Left ventricle myocardium superior (tissue), 1 donor: ENCODE data around the gene ABLIM3. TPM values are rescaled to one million over a fixed set of nuclear protein-coding genes. Genes with fewer than 3 reads are reported as not detected.
A peak's percentile ranks its signal among the peaks of the same experiment; 100 is the strongest.

ENCODE experiments used
- ATAC-seq: fragments of 200-7000 bp; cut with Tn5 transposase; one replicate; pipeline ENCODE4 v1.9.1; 2020; ENCODE audit warnings: mild to moderate bottlenecking, moderate library complexity
- DNase-seq: peaks from one replicate; pipeline ENCODE4 v3.0.0-alpha.2; 2020
- intact Hi-C: fragments of 100-400 bp; cut with micrococcal nuclease; formaldehyde crosslinking; loops from one replicate; pipeline ENCODE4 v1.11.0; 2022
- total RNA-seq: library from RNA; stranded (reverse); fragmentation: NEBNext Ultra II Directional; extraction: Animal tissue kit (Norgen Biotek cat#: 25700); gene quantifications from one replicate; pipeline ENCODE4 v1.2.1, GENCODE V29; 2021
- donor health status: DM: no; HTN: yes; CAD: no; lungs with severe emphysema.

The ABLIM3 gene
- total RNA-seq, 1 donor from 2014 or later: 130 TPM

DNA sequence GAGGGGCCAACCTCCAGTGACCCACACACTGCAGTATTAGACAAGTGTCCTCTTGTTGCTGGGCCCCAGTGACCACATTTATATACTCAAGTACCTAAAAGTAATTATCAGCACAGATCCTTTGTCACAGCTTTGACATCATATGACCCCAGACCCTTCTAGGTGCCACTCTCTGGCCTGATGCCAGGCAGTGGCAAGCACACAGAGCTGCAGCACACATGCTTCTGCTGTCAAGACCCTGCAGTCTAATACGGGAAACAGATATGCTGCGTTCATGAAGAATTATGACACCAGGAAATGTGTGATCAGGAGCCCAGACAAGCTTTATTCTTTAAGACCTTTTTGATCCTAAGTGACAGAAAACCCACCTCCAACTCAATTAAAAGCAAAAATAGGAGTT, 66.5 kb downstream of the ABLIM3 start:
- ATAC-seq (no peak), DNase-seq (no peak)
- intact Hi-C loops: no loop called here

DNA sequence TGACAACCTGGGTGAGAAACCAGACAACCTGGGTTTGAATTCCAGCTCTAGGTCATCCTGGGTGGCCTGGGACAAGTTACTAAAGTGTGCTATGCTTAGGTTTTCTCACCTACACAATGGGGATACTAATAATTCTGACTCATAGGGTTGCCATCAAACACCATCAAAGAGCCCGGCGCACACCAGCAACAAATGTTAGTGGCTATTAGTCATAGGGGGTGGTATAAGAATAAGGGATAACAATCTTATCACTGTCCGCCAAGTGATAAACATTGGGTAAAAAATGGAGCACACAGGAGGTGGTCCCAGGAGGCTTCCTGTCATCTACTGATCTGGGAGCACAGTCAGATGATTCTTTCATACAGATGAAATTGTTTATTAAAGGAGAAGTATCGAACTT, 68.9 kb downstream of the ABLIM3 start:
- DNase-seq (no peak), ATAC-seq (no peak)
- intact Hi-C loops: no loop called here

- DNase-seq (no peak), ATAC-seq (no peak)
- intact Hi-C loops: no loop called here
Measured at GRCh38 chr5:149210968-149211490, 69.7 kb downstream of the ABLIM3 start.

GRCh38 chr5:149211566-149211965, 70.3 kb downstream of the ABLIM3 start:
- no peak for DNase-seq
- ATAC-seq: no peak
- intact Hi-C loops: no loop called here

DNA sequence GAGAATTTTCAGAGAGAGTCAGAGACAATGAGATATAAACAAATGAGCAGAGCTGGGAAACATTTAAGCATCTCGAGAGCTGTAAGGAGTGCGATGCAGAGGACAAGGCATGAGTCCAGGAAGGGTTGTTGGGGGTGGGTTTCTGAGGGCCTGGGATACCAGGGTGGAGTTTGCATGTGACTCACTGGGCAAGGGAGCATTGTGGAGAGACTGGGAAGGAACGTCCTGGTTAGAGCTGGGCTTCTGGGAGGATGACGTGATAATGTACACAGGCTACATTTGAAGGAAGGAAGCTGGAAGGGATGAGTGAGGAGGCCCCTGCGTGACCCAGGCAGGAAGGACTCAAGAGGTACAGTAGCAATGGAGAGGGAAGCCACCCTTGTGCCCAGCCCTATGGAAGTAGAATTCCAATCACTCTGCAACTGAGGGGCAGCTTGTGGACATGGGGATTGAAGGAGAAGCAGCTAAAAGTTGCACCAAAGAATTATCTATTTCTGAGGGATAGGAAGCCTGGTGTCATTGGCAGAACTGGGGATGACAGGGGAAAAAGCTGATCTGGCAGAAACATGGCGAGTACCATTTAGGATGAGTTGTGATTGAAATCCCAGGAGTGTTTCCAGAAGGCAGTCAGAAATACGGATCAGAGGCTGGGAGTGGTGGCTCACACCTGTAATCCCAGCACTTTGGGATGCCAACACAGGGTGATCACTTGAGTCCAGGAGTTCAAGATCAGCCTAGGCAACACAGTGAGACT, 71.1 kb downstream of the ABLIM3 start:
- DNase-seq: no peak
- ATAC-seq: no peak
- intact Hi-C loops: no loop called here

- no peak for ATAC-seq
- intact Hi-C loops: no loop called here
- no peak for DNase-seq
Measured at GRCh38 chr5:149213264-149213880, 72.1 kb downstream of the ABLIM3 start.

DNA sequence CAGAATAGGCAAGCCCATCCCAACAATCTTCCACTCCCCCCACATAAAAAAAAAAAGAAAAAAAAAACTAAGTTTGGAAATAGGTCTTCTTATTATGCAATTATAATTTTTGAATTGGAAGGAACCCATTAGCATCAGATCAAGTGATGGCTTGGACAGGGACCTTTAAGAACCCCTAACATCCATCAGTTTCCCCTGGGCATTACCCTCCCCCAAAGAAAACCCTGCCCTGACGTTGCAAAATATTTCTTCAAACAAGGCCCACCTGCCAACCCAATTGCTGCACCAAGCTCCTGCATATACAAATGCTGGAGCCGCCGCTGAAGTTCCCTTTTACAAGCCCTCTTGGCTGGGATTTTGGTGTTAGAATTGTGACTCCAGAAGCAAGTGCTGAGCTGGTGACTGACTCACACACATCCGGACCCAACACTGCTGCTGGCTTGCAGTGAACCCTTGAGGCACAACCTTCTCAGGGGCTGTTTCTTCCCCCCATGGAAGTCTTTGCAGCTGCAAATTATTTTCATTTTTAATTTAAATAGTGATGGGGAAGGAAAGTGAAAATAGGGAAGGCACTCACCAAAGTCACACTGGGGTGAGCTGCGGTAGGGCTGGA, 74.3 kb downstream of the ABLIM3 start:
- ATAC-seq (peak; percentile 29), DNase-seq (peak; percentile 63)
- intact Hi-C loops: no loop called here

- intact Hi-C loops: no loop called here
- DNase-seq (no peak), ATAC-seq (no peak)
Measured at GRCh38 chr5:149216496-149216895, 75.2 kb downstream of the ABLIM3 start.

GRCh38 chr5:149217096-149217802, 76.0 kb downstream of the ABLIM3 start:
- peak; percentile 84 for ATAC-seq
- peak; percentile 78 for DNase-seq
- intact Hi-C loops: no loop called here

DNA sequence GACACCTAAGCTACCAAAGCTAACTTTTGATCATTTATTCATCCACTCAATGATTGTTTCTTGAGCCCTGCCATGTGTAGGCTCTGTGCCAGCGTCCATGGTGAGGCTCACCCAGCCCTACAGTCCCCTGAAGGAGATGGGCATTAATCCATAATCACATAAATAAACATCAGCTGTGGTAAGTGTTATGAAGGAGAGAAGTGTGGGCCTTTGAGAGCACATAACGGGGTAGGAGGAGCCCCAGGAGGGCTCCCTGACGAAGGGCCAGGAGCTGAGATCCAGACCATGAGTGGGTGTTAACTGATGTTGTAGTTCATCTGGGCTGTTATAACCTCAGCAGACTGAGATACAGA, 76.5 kb downstream of the ABLIM3 start:
- DNase-seq (peak; percentile 70), ATAC-seq (peak; percentile 80)
- intact Hi-C loops: no loop called here

DNA sequence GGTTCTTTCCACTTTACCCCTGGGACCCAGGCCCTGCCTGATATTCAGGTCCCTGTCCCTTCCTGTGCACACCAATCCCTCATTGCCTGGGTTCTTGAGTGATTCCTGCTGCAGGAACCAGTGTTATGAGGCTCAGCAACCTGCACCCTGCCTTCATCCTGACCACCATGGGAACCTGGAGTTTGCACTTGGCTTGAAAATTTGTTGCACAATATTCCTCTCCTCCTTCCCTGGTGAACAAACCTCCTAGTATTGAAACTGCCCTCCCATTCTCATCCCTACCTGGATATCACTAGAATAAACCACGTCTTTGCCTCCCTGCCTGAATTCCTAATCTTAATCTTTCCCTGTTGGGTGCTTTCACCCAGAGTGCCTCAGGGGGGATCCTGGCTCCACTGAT, 78.3 kb downstream of the ABLIM3 start:
- intact Hi-C loops: no loop called here
- DNase-seq (no peak), ATAC-seq (no peak)

GRCh38 chr5:149220750-149221149, 79.5 kb downstream of the ABLIM3 start:
- ATAC-seq: no peak
- intact Hi-C loops: no loop called here
- DNase-seq: no peak

DNA sequence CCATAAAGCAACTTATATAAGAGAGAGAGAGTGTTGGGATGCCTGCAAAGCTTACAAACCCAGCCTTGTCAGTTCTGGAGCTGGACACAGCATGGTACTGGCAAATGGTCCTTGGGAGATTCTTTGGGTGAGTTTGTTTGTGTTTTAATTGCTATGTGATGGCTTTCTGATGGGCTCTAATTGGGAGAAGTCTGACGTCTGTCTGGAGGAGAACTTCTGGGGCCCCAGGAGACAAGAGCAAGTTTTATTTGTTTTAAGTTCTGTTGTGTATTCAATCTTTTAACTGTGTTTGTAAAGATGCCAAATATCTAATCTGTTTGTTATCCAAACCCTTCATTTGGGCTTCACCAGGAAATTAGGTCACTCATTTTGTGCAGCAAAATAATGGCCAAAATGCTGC, 80.0 kb downstream of the ABLIM3 start:
- ATAC-seq: no peak
- DNase-seq: no peak
- intact Hi-C loops: no loop called here

DNA sequence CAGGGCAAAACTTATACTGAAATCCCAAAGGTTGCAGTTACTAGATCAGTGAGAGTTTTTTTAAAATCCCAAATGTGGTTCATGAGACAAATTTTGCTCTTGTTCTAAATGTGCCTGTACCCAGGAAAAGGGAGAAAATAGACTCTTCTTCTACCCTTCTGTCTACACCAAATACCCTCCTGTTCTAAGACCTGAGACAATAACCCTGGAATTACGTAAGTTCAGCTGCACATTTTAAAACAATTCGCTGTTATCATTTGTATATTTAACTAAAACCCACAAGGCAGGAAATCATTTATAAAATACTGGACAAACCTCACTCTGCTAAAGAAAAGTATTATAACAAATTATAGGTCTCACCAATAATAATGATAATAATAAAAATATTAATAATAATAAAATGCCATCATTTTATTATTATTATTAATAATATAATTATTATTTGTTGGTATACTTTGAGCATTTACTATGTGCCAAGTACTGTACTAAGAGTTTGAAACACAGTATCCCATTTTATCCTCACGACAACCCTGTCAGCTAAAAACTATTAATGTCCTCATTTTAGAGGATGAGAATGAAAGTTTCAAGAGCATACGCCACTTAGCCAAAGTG, 80.5 kb downstream of the ABLIM3 start:
- ATAC-seq: no peak
- no peak for DNase-seq
- intact Hi-C loops: no loop called here

DNA sequence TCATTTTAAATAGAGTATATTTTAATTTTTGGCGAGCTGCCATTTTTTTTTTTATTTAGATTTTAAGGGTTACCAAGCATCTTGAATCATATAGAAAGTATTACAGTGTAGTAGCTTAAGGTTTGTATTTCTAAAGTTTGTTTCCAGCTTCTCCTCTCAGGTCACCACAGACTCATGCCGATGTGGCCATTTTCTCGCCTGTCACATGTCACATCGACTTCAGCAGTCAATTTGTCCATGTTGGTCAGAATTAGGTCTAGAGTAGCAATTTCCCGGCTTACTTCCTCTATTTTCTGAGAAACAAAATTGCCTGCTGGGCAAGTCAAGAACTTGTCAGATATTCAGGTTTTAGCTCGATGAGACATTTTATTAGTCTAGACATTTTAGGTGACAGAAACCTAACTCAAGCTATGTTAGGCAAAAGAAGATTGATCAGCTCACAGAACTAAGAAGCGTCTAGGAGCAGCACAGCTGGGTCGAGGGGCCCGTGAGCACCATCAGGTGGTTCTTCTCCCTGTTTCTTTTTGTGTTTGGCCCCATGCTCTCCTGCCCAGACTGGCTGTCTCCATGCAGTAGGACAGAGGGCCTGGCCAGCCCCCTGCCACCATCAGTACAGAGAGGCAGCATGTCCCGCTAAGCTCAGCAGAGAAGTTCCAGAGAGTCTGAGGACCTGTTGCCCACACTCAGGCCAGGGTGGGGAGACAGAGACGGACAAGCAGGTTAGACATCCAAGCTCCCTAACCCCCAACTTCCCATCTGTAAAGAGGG, 82.0 kb downstream of the ABLIM3 start:
- ATAC-seq: no peak
- intact Hi-C loops: no loop called here
- no peak for DNase-seq

DNA sequence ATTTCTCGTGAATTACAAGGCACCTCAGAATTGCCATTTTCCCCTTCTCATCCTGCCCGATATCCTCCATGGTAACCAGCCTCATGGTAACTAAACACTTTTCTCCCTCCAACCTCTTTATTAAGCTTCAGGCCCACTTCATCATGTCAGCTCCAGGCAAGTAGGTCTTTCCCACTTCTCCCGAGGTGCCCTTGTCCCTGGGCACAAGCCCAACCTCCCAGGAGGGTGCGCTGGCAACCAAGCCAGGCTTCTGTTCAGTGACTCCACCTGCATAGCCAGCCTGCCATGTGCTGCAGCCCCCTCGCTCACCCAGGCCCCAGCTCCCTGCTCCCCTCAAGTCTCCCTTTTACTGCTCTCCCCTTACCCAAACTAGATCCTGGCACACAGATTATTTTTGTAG, 83.0 kb downstream of the ABLIM3 start:
- ATAC-seq (peak; percentile 86), DNase-seq (peak; percentile 85)
- intact Hi-C loops: no loop called here

GRCh38 chr5:149227168-149227826, 86.0 kb downstream of the ABLIM3 start:
- no peak for ATAC-seq
- intact Hi-C loops: no loop called here
- no peak for DNase-seq

DNA sequence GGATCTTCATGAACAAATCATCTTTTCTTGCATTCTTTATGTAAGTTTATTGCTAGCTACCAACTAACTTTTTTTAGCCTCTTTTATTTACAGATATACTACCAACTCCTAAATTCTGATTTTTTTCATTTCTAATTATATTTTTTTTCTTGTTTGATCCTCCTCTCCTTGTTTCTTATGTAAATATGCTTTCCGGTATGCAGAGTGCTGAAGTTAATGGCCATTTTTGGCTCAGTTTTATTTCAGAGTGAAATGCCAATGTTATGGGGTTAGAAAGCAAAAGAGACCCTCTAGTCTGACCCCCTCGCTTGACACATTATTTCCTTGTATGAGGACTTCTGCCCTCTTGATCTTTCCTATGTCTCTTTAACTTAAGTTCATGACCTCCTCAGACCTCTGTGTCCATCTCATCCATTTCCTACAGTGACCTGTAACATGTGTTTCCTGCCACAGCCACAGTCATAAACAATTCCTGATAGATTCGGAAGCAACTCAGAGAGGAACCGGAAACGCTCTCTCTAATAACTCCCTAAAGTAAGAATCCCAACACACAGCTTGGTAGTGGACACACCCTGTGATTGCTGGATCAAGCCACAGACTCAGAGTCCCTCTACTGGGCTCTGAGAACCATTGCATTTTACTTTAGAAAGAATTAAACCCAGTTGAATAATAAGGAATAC, 87.5 kb downstream of the ABLIM3 start:
- intact Hi-C loops: loop anchor here (2.0 kb wide), 1 partner anchor 86 kb away; no protein-coding TSS in a partner anchor
- DNase-seq: no peak
- peak; percentile 86 for ATAC-seq
